Measurements from ENCODE around the gene HLA-DRB5. TPM values are rescaled to one million over a fixed set of nuclear protein-coding genes. Genes with fewer than 3 reads are reported as not detected.
"Not testable (repeated sequence)": the region's sequence is repeated elsewhere in the genome, so short reads cannot be mapped to it uniquely, and the experiment has no call there.

HLA-DRB5 gene
- total RNA-seq, 6 experiments from 2014 or later, result not detected

GRCh38 chr6:32554116-32554965, 24.3 kb upstream of the HLA-DRB5 start:
- DNase-seq, result no peak
- Mint-ChIP-seq H3K27ac (no peak overlapping the region), H3K27me3 (ENCODE audit: insufficient read depth) (peaks cover 9% of the 10 kb centered on the region), H3K4me1 (ENCODE audit: low read depth) (no peaks in the 10 kb centered on the region), H3K4me3 (no peak overlapping the region), H3K36me3 (ENCODE audit: low read depth) (no peaks in the 10 kb centered on the region), H3K9me3 (no peaks in the 10 kb centered on the region)
- TF ChIP-seq CTCF (IDR thresholded peaks at IDR 0.05), result no peak

GRCh38 chr6:32553037-32553742, 23.1 kb upstream of the HLA-DRB5 start:
- TF ChIP-seq CTCF (IDR thresholded peaks at IDR 0.05), result no peak

GRCh38 chr6:32551410-32551809, 21.3 kb upstream of the HLA-DRB5 start:
- no peaks in the 10 kb centered on the region for H3K36me3 Mint-ChIP-seq (ENCODE audit: low read depth)
- no peak for DNase-seq
- H3K27me3 Mint-ChIP-seq (ENCODE audit: insufficient read depth), result peaks cover 4% of the 10 kb centered on the region
- H3K4me3 Mint-ChIP-seq, result no peak overlapping the region
- H3K9me3 Mint-ChIP-seq, result no peaks in the 10 kb centered on the region
- H3K4me1 Mint-ChIP-seq (ENCODE audit: low read depth), result no peaks in the 10 kb centered on the region
- H3K27ac Mint-ChIP-seq, result no peak overlapping the region
- no peak for TF ChIP-seq CTCF (IDR thresholded peaks at IDR 0.05)

More at GRCh38 chr6:32553037-32553742, 23.1 kb upstream of the HLA-DRB5 start:
- H3K36me3 Mint-ChIP-seq (ENCODE audit: low read depth), result no peaks in the 10 kb centered on the region
- peaks cover 4% of the 10 kb centered on the region for H3K27me3 Mint-ChIP-seq (ENCODE audit: insufficient read depth)
- no peak overlapping the region for H3K4me3 Mint-ChIP-seq
- H3K27ac Mint-ChIP-seq, result no peak overlapping the region
- DNase-seq, result no peak
- no peaks in the 10 kb centered on the region for H3K9me3 Mint-ChIP-seq
- H3K4me1 Mint-ChIP-seq (ENCODE audit: low read depth), result no peaks in the 10 kb centered on the region

- no peak for DNase-seq
- Mint-ChIP-seq H3K9me3 (no peaks in the 10 kb centered on the region), H3K27me3 (ENCODE audit: insufficient read depth) (no peaks in the 10 kb centered on the region)
Measured at GRCh38 chr6:32539839-32540238, 9.8 kb upstream of the HLA-DRB5 start.

GRCh38 chr6:32530431-32530793, 325 bp upstream of the HLA-DRB5 start:
- not testable (repeated sequence) for H3K9me3 Mint-ChIP-seq; H3K27ac Mint-ChIP-seq; H3K4me3 Mint-ChIP-seq; H3K4me1 Mint-ChIP-seq (ENCODE audit: low read depth); DNase-seq; H3K27me3 Mint-ChIP-seq (ENCODE audit: insufficient read depth); H3K36me3 Mint-ChIP-seq (ENCODE audit: low read depth)

More at GRCh38 chr6:32539839-32540238, 9.8 kb upstream of the HLA-DRB5 start:
- no peaks in the 10 kb centered on the region for H3K4me1 Mint-ChIP-seq (ENCODE audit: low read depth)
- no peak overlapping the region for H3K4me3 Mint-ChIP-seq
- H3K27ac Mint-ChIP-seq, result no peak overlapping the region
- TF ChIP-seq CTCF (IDR thresholded peaks at IDR 0.05), result no peak
- no peaks in the 10 kb centered on the region for H3K36me3 Mint-ChIP-seq (ENCODE audit: low read depth)
